ENCODE measurements around the gene CUX1. TPM values are rescaled to one million over a fixed set of nuclear protein-coding genes. Genes with fewer than 3 reads are reported as not detected.

The CUX1 gene
- total RNA-seq, 1 donor from 2014 or later, result 53.3 TPM

DNA sequence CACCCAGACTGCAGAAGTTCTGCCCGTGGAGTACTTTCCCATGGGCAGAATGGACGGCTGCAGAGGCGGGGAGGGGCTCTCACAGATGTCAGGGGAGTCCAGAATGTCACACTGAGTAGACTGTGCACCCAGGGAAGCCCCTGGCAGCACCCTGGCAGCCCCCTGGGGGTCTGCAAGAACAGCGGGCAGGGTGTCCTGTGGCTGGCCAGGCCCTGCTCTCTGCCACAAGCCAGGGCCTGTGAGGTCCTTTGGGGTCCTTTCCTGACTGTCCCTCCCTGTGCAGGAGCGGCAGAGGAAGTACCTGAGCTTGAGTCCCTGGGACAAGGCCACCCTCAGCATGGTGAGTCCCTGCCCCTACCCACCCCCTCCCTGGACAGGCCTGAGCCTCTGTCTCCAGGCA is 463.1 kb downstream of the CUX1 start:
- ATAC-seq, result no peak

GRCh38 chr7:102281785-102282184 is 464.4 kb downstream of the CUX1 start:
- ATAC-seq, result no peak

DNA sequence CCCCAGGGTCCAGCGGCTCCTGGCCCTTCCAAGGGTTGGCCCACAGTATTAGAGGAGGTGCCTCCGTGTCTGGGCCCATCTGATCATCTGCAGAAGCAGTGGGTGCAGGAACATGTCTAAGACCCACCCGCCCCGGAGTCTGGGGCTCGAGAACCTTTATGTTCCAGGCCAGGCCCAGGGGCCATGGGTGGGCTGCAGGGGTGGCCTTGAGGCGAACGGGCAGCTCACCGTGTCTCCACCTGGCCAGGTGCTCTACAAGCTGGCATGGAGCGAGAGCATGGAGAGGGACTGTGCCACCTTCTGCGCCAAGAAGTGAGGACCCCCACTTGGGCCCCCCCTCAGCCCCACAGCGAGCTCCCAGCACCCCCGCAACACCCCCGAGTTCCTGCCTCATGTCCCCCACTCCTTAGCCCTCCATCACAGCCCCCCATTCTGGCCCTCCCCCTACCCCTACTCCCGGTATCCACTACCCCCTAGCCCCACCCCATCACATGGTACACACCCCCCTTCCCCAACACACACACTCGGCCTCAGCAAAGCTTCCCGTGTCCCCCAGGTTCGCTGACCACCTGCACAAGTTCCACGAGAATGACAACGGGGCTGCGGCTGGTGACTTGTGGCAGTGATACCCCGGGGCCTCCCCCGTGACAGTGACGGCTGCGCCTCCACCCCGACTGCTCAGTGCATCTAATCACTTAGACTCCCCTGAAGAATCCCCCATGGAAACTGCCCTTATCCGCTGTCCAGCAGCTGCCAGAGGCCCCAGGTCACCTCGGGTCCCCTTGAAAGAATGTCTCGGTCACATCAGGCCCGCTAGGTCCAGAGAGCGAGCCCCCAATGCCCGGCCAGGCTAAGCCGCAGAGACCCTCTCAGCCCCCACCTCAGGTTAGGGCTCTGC is 465.3 kb downstream of the CUX1 start:
- ATAC-seq, result no peak

DNA sequence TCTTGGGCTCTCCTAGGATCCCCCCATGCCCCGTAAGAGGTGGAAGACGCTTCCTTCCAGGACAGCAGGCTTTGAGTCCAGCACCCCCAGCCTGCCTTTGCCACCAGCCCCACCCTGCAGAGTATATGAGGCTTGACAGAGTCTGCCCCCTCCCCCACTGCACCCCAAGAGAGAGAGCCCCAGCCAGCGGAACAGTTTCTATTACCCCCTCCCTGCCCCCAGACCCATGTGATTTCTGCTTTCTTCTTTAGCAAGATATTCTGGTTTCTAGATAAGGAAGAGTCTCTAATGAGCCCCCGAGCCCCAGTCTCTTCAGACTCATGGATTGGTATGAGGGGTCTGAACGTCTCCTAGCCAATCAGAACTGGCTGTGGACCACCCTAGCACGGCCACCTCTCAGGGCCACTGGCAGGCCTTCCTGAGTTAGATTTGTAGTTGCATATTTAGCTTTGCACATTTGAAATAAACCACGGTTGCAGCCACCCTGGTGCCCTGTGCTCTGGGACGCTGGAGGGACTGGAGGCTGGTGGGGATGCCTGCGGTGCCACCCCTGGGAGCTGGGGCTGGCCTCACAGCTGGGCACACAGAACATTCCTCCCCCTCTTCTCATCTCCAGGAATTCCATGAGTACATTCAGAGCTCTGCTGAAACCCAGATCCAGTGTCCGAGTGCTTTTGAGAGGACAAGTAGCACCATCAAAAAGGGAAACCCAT is 466.2 kb downstream of the CUX1 start:
- no peak for ATAC-seq

- no peak for ATAC-seq
Measured at GRCh38 chr7:102284399-102284798, 467.0 kb downstream of the CUX1 start.

DNA sequence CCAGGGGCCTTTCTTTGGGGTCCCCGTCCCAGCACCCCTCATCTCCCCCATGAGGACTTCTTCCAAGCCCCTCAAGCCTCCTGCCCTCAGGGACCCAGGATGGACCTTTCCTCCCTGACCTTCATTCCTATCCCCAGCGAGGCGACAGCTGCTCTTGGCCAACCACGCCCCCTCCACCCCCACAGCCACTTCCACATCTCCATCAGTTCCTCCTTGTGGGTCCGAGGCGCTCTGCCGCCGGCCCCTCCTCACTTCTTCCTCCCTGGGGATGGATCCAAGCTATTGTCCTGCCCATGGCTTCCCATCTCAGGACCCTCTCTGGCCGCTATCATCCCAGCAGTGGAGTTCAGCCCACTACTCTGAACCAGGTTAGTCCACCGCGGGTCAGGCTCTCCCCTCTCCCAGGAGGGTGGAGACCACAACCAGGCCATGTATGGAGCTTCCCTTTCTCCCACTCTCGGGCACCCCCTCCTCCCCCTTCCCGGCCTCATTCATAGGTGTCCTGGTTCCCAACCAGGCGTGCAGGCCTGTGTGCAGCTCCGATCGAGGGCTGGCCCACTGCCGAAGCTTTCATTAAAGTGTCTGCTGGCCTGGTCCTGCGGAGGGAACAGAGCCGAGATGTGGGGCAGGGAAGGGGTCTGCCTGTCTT is 467.6 kb downstream of the CUX1 start:
- ATAC-seq, result no peak

GRCh38 chr7:102285540-102286236 is 468.3 kb downstream of the CUX1 start:
- ATAC-seq, result no peak

- ATAC-seq, result peak; percentile 41
Measured at GRCh38 chr7:102286237-102287110, 469.0 kb downstream of the CUX1 start, which contains the start of gene SH2B2. Gene SH2B2, plus strand, starts transcription at chr7:102286868. Its CDS starts 13,683 bp downstream, at chr7:102300551.

- peak; percentile 17 for ATAC-seq
Measured at GRCh38 chr7:102287111-102287980, 469.9 kb downstream of the CUX1 start.

DNA sequence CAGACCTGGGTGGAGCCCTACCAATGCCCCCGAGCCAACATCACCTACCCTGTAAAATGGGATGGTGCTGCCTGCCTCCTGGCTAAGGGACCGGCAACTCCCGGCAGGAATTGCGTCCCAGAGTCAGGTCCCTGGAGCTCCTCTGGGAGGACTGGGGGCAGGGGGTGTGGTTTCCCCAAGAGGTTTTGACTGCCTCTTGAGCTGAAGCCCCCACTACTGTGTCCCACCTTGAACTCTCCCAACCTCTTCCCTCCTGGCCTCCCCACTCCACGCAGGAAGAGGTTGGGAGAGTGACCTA is 470.5 kb downstream of the CUX1 start:
- ATAC-seq, result no peak

DNA sequence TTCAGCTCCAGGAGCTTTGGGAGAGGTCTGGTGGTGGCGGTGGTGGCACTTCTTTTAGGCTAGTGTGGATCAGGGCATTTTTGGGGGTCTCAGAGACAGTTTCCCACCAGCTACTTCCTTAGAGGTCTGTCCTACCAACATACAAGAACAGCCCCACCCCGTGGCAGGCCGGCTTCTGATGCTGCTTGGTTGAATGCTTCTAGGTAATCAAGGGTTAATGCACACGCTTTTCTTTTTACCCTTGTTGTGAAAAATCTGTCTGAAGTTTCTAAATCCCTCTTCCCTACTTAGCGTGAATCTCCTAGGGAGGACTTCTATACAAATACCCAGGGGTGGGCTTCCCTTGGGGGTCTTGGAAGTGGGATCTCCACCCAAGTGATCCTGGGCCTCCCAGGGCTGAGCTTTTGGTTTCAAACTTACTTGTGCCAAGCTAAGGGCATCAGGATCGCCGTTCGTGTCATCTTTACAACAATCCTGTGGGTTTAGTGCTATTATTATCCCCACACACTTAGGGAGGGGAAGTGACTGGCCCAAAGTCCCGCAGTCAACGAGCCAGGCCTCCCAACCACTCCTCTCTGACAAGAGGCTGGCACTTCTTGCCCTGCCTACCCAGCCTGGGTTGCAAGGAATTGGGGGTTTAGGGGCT is 471.0 kb downstream of the CUX1 start:
- ATAC-seq, result no peak

GRCh38 chr7:102289057-102289456 is 471.6 kb downstream of the CUX1 start:
- peak; percentile 2 for ATAC-seq

DNA sequence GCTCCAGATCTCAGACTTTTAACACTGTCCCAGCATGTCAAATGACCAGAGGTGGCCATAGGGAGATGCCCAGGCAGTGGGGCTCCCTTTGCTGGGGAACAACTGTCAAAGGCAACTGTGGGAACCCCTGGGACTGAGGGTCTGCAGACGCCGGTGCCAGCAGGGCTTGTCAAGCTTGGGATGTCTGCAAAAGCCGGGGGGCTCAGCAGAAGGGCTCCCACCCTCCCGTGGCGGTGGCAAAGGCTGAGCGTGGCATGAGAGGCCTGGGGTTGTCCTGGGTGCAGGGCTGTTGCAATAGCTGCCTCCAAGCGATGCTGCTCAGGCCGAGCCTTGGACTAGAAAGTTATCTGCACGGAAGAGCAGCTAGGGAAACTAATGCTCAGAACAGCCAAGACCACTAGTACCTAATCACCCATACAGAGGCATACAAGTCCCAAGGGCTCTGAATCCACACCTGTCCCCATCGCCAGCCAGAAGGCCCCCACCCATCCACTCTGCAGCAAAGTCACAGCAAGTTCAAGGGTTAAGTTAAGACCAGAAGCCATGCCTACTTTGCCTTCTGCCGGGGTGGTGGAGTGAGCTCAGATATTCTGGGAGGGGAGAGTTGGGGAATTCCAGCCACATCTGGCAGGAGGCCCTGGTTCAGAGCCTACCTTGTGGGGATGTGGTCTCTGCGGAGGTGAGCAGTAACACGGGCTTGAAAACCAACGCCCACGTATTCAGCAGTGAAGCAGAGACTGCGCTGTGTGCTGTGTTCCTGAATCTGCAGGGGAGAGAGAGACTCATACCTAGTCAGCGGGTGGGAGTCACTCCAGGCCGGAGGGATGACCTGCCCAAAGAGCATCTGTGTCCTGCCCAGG is 473.9 kb downstream of the CUX1 start:
- ATAC-seq, result no peak

DNA sequence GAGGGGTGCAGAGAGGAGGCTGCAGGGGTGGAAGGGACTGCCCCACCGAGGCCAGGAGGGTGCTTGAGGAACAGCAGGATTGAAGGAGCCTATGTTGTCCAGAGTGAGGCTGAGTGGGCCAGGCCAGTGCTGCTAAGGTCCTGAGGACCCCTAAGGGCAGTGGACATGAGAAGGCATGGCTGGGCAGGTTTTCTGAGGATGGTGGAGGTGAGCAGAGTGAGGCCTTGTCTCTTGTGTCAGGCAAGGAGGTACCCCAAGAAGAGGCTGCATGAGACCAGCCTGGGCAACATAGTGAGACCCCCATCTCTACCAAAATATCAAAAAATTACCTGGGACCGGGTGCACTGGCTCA is 474.5 kb downstream of the CUX1 start:
- ATAC-seq, result no peak

DNA sequence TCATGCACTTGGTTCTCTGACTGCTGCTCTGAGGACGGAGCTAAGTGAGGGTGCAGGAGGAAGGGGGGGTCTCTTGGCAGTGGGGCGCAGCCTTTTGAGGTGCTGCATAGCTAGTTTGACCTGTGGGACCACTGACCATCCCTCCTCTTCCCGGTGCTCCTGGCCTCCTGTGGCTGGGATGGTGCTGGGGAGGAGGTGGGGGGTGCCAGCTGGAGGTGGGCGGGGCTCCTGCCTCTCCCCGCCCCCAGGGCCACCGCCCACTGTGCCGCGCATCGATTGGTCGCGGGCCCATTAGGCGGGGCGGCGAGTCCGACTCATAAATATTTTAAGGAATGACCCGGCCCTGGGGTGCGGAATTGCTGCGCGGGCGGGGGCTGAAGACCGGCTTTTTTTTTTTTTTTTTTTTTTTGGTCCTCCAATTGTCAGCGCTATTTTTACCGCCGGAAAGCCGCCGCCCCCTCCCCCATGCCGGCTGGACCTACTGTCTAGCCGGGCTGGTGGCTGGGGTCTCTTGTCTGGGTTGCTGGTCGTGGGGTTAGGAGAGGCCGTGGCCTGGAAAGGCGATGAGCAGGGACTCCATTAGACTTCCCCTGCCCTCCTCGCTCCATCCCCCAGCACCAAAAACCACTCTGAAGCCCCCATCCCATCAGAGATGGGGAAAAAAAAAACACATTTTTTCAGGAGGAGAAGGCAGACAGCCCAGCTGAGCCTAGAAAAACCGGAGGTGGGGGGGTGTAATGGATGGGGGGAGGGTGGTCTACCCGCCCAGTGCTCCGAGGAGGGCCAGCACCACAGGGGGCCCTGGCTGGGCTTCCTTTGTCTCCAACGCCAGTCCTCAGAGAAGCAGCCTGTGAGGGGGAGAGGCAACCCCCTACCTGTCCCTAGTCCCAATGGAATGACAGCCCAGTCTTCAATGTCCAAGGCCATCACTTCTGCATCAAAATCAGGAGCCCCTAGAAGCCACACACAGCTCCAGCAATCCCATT is 475.7 kb downstream of the CUX1 start:
- ATAC-seq, result no peak

DNA sequence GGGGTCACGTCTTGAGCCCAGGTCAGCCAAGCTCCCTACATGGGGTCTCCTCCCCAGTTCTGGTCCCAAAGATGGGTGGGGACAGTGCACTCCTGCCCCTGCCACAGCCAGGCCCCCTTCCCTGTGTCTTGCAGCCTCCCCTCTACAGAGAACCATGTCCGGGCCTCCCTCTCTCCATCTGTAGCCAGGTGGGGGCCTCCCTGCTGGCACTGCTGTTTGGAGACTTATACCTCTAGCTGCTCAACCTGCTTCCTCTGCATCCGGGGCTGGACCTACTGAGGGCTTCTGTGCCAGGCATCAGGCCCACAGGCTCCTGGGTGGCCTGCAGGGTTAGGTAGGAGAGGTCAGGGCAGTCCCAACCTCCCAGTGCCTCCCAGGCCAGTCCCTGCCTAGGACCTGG is 477.2 kb downstream of the CUX1 start:
- ATAC-seq, result no peak

DNA sequence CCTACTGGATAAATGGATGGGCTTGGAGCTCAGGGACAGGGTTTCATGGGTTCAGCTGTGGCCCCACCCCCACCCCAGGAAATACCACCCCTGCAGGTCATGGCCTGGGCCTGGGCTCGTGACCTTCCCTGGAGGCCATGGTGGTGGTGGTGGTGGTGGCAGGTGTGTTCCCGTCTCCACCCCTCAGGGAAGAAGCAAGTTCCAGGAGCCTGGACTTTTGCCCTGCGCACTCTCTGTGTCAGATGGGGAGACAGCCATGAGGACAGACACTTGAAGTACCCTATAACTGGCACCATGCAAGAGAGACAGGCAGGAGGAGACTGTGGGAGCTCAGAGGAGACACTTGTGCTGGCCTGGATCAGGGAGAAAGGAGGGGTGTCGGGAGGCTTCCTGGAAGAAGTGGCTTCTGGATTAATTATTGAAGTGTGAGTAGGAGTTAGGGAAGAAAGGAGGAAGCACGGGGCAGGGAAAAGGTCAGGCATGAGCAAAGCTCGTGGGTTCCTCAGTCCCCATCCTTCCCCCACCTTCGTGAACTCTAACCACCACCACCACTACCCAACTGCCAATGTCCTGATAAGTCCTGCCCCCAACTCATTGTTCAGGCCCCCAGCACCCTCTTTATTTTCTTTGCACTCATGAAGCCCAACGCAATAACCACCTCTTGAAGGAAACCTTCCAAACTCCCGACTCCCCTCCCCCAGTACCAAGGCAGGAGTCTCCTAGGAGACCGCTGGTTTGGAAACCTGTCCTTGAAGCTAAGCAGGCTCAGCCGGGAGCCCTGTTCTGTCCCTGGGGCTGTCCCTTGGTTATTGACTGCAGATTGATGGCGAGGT is 478.1 kb downstream of the CUX1 start:
- no peak for ATAC-seq
